NCI-H69 (cell line): Measurements from ENCODE around the gene CA10.

ENCODE experiments used
- DNase-seq: peaks from one replicate; lab custom pipeline; 2025; lab: John Stamatoyannopoulos, UW

The CA10 gene

GRCh38 chr17:51598824-51599223, 559.7 kb downstream of the CA10 start:
- no peak for DNase-seq

GRCh38 chr17:51597345-51597744, 561.2 kb downstream of the CA10 start:
- DNase-seq, result no peak

GRCh38 chr17:51595826-51596398, 562.6 kb downstream of the CA10 start:
- no peak for DNase-seq

- peak; percentile 13 for DNase-seq
Measured at GRCh38 chr17:51590071-51590656, 568.4 kb downstream of the CA10 start.

- no peak for DNase-seq
Measured at GRCh38 chr17:51588063-51588462, 570.5 kb downstream of the CA10 start.

GRCh38 chr17:51587516-51587915, 571.0 kb downstream of the CA10 start:
- no peak for DNase-seq

- DNase-seq, result peak; percentile 15
Measured at GRCh38 chr17:51585514-51586104, 572.9 kb downstream of the CA10 start.

GRCh38 chr17:51580869-51581268, 577.6 kb downstream of the CA10 start:
- DNase-seq, result no peak
